A549 (cell line): ENCODE data around the gene GMEB2. TPM values are rescaled to one million over a fixed set of nuclear protein-coding genes. Genes with fewer than 3 reads are reported as not detected.

ENCODE experiments used
- ATAC-seq, 2 experiments: fragments of 200-7000 bp in 1 of 2; fragments of >200 bp in 1 of 2; cut with Nextera tagmentation in 1 of 2; cut with Tn5 transposase in 1 of 2; 3 replicates each; pipeline versions ENCODE4 v1.8.0 to v1.9.1; 2018 to 2020; ENCODE audit warnings: mild to moderate bottlenecking in 1 of 2, moderate library complexity in 1 of 2
- CTCF ChIA-PET: fragments of 300-600 bp; sonication (Branson Sonifier 250); formaldehyde crosslinking; extraction: SDS; loops from one replicate; lab custom pipeline; 2021; ENCODE audit warnings: antibody characterized with exemption, inconsistent platforms; lab: Yijun Ruan, JAX
- POLR2A ChIA-PET: fragments of 350-600 bp; formaldehyde crosslinking; extraction: SDS; loops from one replicate; lab custom pipeline; 2021; ENCODE audit warnings: antibody characterized with exemption, inconsistent platforms; lab: Yijun Ruan, JAX
- DNase-seq, 2 experiments: peaks; one replicate each; pipeline versions ENCODE4 v3.0.0 to v3.0.0-alpha.2; 2011 to 2016; ENCODE audit warnings: low read depth in 1 of 2, low spot score in 1 of 2
- FAIRE-seq: peaks from 2 replicates; lab custom pipeline; 2011; peaks lifted over from hg19 to GRCh38; lab: Jason Lieb, UNC
- H3K27ac ChIP-seq, 2 experiments: fragments of >200 bp; sonication (Bioruptor Twin); formaldehyde crosslinking; 3 replicates each; pipeline ENCODE4 v1.5.1; 2016 to 2017
- H3K4me1 ChIP-seq: fragments of >200 bp; sonication (Bioruptor Twin); formaldehyde crosslinking; 3 replicates; pipeline ENCODE4 v1.6.1; 2016
- H3K4me2 ChIP-seq: fragments of >200 bp; sonication (Bioruptor Twin); formaldehyde crosslinking; 3 replicates; pipeline ENCODE4 v1.6.1; 2016
- H3K4me3 ChIP-seq: fragments of >200 bp; sonication (Bioruptor Twin); formaldehyde crosslinking; 3 replicates; pipeline ENCODE4 v1.5.1; 2016
- H3K9me3 ChIP-seq: fragments of >200 bp; sonication (Bioruptor Twin); formaldehyde crosslinking; 3 replicates; pipeline ENCODE4 v1.6.1; 2016
- BHLHE40 ChIP-seq: IDR thresholded peaks from 2 replicates; pipeline ENCODE4 v1.6.1; 2012; ENCODE audit warnings: low read depth, low read length, inconsistent platforms
- CBX8 ChIP-seq: fragments of 200-600 bp; sonication (generic); IDR thresholded peaks from 2 replicates; pipeline ENCODE4 v1.6.1; 2016
- CTCF ChIP-seq: fragments of >200 bp; sonication (Bioruptor Twin); formaldehyde crosslinking; IDR thresholded peaks from 3 replicates; pipeline ENCODE4 v1.5.1; 2016
- EP300 ChIP-seq, 2 experiments: fragments of >200 bp; sonication (Bioruptor Twin); formaldehyde crosslinking; IDR thresholded peaks; 2 replicates in 1 of 2; 3 replicates in 1 of 2; pipeline ENCODE4 v1.6.1; 2016 to 2017
- ESRRA ChIP-seq: fragments of 150-350 bp; IDR thresholded peaks from 2 replicates; pipeline ENCODE4 v1.6.1; 2014; ENCODE audit warnings: mild to moderate bottlenecking, low read length, borderline replicate concordance
- FOSB ChIP-seq: fragments of 250-450 bp; sonication (Bioruptor Pico); IDR thresholded peaks from 2 replicates; pipeline ENCODE4 v1.5.0; 2020; ENCODE audit warnings: mild to moderate bottlenecking, moderate library complexity
- HDAC2 ChIP-seq: fragments of 200-600 bp; sonication (generic); IDR thresholded peaks from 2 replicates; pipeline ENCODE4 v1.6.1; 2016
- HOXB5 ChIP-seq: fragments of 250-450 bp; sonication (Bioruptor Pico); IDR thresholded peaks from 2 replicates; pipeline ENCODE4 v1.5.0; 2020; ENCODE audit warnings: mild to moderate bottlenecking, moderate library complexity
- JUNB ChIP-seq: fragments of >200 bp; sonication (Bioruptor Twin); formaldehyde crosslinking; IDR thresholded peaks from 2 replicates; pipeline ENCODE4 v1.6.1; 2016
- MAFK ChIP-seq: fragments of 450-650 bp; IDR thresholded peaks from 2 replicates; pipeline ENCODE4 v1.6.1; 2014; ENCODE audit not compliant: partially characterized antibody
- PHF8 ChIP-seq: fragments of 200-600 bp; sonication (generic); IDR thresholded peaks from 2 replicates; pipeline ENCODE4 v1.6.1; 2016; ENCODE audit warnings: low read depth, mild to moderate bottlenecking, antibody characterized with exemption, moderate library complexity, borderline replicate concordance
- POLR2A ChIP-seq: IDR thresholded peaks from 2 replicates; pipeline ENCODE4 v1.6.1; 2012; ENCODE audit warnings: mild to moderate bottlenecking, low read length
- POLR2AphosphoS2 ChIP-seq: conservative IDR thresholded peaks from 2 replicates; pipeline ENCODE4 v1.6.1; 2012; ENCODE audit warnings: low read length, improper control_type of control experiment, inconsistent platforms
- REST ChIP-seq: fragments of 200-600 bp; sonication (generic); IDR thresholded peaks from 2 replicates; pipeline ENCODE4 v1.6.1; 2016; ENCODE audit warnings: antibody characterized with exemption, mild to moderate bottlenecking, moderate library complexity
- SMC3 ChIP-seq: fragments of >200 bp; sonication (Bioruptor Twin); formaldehyde crosslinking; IDR thresholded peaks from 3 replicates; pipeline ENCODE4 v1.6.1; 2018; ENCODE audit warnings: inconsistent platforms
- TP53 ChIP-seq: fragments of 250-450 bp; sonication (Bioruptor Pico); IDR thresholded peaks from 2 replicates; pipeline ENCODE4 v1.5.0; 2021; ENCODE audit warnings: mild to moderate bottlenecking, moderate library complexity
- ZFP36 ChIP-seq: fragments of 450-650 bp; IDR thresholded peaks from 2 replicates; pipeline ENCODE4 v1.6.1; 2014; ENCODE audit warnings: borderline replicate concordance; ENCODE audit not compliant: partially characterized antibody
- ZNF302 ChIP-seq: fragments of 250-450 bp; sonication (Bioruptor Pico); IDR thresholded peaks from 2 replicates; pipeline ENCODE4 v1.9.0; 2021; ENCODE audit warnings: inconsistent platforms, mild to moderate bottlenecking, moderate library complexity
- WGBS: methylation state at CpG from one replicate; pipeline ENCODE4 v1.1.6; 2017; ENCODE audit errors: missing lambda C conversion rate; 5-methylcytosine and 5-hydroxymethylcytosine counted together
- polyA plus RNA-seq, 4 experiments: library from polyadenylated mRNA; depleted of rRNA in 3 of 4; stranded (reverse); fragments of >200 nt; fragmentation: RNase III in 1 of 4; extraction: RNeasy Plus Mini Kit Qiagen cat#74134 plus additional on column Dnase treatment in 1 of 4; gene quantifications; 2 replicates in 3 of 4; 3 replicates in 1 of 4; pipeline ENCODE4 v1.2.3, GENCODE V29; 2011 to 2017

The GMEB2 gene
- polyA plus RNA-seq, 2 of the 4 experiments (the other 2 are of a cell fraction), result 6.5 to 6.8 TPM

DNA sequence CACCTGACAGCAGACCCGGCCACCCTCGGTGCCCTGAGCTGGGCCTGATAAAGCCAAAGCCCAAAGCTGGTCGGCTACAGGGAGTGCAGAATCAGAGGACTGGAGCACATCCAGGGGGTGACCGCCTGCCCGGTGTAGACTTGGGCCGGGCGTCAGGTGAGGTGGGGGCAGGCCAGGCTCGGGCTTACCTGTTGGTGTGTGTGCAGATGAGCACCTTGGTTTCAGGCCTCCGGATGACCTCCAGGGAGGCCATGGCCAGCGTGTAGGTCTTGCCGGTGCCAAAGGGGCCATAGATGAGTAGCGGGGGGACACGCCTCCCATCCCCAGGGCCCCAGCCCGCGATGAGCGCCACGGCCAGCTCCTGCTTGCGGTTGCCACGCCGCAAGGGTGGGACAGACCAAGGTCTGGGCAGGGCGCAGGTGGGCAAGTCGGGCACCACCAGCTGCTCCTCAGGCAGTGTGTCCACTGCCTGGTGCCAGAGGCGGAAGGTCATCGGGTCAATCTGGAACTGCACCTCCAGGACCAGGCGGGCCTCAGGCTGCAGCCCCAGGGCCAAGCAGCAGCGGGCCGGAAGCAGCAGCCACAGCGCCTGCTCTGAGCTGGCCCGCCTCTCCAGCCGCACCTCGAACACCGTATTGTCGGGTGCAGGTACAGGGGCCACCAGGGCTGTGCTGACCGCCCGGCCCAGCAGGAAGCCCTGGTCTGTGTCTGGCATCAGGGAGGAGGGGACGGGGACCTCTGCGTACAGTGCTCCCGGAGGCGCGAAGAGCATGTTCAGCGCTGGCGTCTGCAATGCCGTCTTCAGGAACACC is 58.5 kb downstream of the GMEB2 start:
- H3K9me3 ChIP-seq, result no peaks in the 10 kb centered on the region
- ATAC-seq, result no peak
- no peak overlapping the region for H3K27ac ChIP-seq
- no peak for TF ChIP-seq POLR2A
- no peak for TF ChIP-seq MAFK
- TF ChIP-seq ZNF302 (CRISPR knock-in tag), result no peak
- TF ChIP-seq JUNB, result no peak
- TF ChIP-seq PHF8, result no peak
- TF ChIP-seq CBX8, result no peak
- no peak for TF ChIP-seq REST
- no peak for TF ChIP-seq TP53
- TF ChIP-seq POLR2AphosphoS2, result no peak
- TF ChIP-seq HOXB5 (CRISPR knock-in tag), result no peak
- no peak for TF ChIP-seq EP300 (IDR thresholded peaks at IDR 0.05)
- H3K4me3 ChIP-seq, result no peak overlapping the region
- ChIA-PET CTCF (interaction anchor here (0.7 to 1.5 kb wide), 5 partner anchors 13 to 412 kb away, joined by 3 to 7 read pairs (median 3); partner anchors contain the start of gene PRPF6), POLR2A (interaction anchor here (0.7 kb wide), 1 partner anchor 90 kb away, joined by 3 read pairs; the partner anchor contains the start of gene RTEL1)
- 94% methylated on average over 17 of the region's 43 CpGs for WGBS
- peaks cover 4% of the 10 kb centered on the region; the same call in 1 of the 3 replicates for H3K4me1 ChIP-seq
- no peak for FAIRE-seq
- no peak for DNase-seq
- no peak overlapping the region for H3K4me2 ChIP-seq

DNA sequence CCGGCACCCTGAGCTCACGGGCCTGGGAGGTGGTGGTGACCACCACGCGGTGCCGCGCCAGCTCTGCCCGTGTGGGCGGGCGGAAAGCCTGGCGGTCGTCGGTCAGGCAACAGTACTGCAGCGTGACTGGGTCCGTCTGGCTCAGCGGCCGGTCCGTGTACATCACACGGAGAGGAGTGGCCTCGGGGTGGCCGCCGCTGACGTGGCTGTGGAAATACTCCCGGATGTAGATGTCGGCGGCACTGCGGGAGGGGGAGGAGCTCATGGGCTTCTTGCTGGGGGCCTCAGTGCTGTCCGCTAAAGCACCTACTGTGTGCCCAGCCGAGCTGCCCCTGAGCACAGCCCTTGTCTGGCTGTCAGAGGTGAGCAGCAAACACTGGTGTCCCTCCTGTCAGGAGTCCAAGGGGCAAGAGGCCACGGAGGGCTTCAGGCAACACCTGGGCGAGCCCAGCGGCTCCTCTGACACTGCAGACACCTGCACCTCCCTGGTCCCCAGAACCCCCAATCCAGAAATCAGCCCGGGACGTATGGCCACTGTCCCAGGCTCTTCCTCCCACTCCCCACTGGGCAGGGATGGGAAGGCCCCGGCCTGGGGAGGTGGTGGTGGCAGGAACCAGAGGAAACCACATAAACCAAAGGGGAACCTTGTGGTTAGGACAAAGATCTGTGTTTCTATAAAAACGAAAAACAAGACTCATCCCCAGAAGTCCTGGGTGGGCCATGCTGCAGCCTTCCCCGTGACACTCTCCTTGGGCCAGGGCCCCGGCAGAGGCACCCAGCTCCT is 59.3 kb downstream of the GMEB2 start:
- POLR2A ChIA-PET, result no interaction called here
- no peak for ATAC-seq

More for the DNA sequence above, 59.3 kb downstream of the GMEB2 start:
- Histone ChIP-seq H3K4me1 (no peaks in the 10 kb centered on the region), H3K4me3 (no peak overlapping the region), H3K4me2 (no peak overlapping the region), H3K9me3 (no peaks in the 10 kb centered on the region), H3K27ac (no peak overlapping the region)
- FAIRE-seq (no peak), DNase-seq (no peak)
- 87% methylated on average over 37 of the region's 37 CpGs for WGBS
- CTCF ChIA-PET, result interaction anchor here (0.7 to 7.6 kb wide), 5 partner anchors 13 to 413 kb away, joined by 3 to 49 read pairs (median 4); partner anchors contain the start of genes PRPF6 and PTK6
- TF ChIP-seq JUNB, result no peak
- TF ChIP-seq EP300 (IDR thresholded peaks at IDR 0.05), result no peak
- no peak for TF ChIP-seq FOSB (CRISPR knock-in tag)
- no peak for TF ChIP-seq BHLHE40
- TF ChIP-seq HDAC2, result no peak
- no peak for TF ChIP-seq ZFP36
- no peak for TF ChIP-seq HOXB5 (CRISPR knock-in tag)
- no peak for TF ChIP-seq CTCF
- TF ChIP-seq SMC3, result no peak
- no peak for TF ChIP-seq ESRRA
